ENCODE measurements around the gene TXLNG. TPM values are rescaled to one million over a fixed set of nuclear protein-coding genes. Genes with fewer than 3 reads are reported as not detected.

The TXLNG gene
- total and polyA plus RNA-seq, 2 of the 4 experiments (the other 2 are of a cell fraction) = 7.0 to 9.7 TPM

DNA sequence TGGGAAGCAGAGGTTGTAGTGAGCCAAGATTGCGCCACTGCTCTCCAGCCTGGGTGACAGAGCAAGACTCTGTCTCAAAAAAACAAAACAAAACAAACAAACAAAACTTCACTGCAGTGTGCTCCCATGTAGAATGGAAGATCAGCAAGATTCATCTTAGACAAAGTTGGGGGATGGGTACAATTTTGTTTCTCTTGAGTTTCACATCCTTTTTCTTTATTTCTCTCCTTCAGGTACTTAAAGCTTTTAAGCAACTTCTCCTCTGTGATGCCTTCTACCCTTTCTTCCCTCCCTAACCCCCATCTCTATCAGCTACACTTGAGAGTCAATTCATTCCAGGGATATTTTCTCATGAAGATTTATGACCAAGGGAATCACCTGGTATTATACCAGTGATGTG lies 99.4 kb downstream of the TXLNG start:
- BruUV-seq (replicated peaks) = no TSS peak
- dilution Hi-C loops (cut with HindIII; ENCODE audit: low sequenced_read_pairs, unreplicated experiment) = no loop called here
- no peaks in the 10 kb centered on the region for H3K79me1 ChIP-seq (ENCODE audit: low read depth in 1 of 2, low read length in 2 of 2)
- H3K27me3 ChIP-seq (ENCODE audit: control insufficient read depth, insufficient read depth, low read length) = peaks cover 21% of the 10 kb centered on the region
- H4K91ac ChIP-seq (ENCODE audit: insufficient read depth, low read depth, low read length) = no peak overlapping the region
- no peak overlapping the region for H2BK120ac ChIP-seq (ENCODE audit: low read depth, low read length)
- no peak overlapping the region for H3K27ac ChIP-seq (ENCODE audit: insufficient read depth, low read length)
- H3K9me1 ChIP-seq (ENCODE audit: insufficient read depth, low read length) = no peaks in the 10 kb centered on the region
- H2AK9ac ChIP-seq (replicated peaks; ENCODE audit: low read depth, low read length, poor library complexity) = no peak overlapping the region
- H4K8ac ChIP-seq (ENCODE audit: low read depth in 2 of 2, low read length in 2 of 2) = no peak overlapping the region
- H4K5ac ChIP-seq (ENCODE audit: low read depth, low read length) = no peak overlapping the region
- no peak overlapping the region for H3K56ac ChIP-seq (ENCODE audit: extremely low read depth, insufficient read depth, low read length)
- no peak overlapping the region for H3K4me3 ChIP-seq (ENCODE audit: insufficient read depth, low read depth, low read length)
- no peak overlapping the region for H2AK5ac ChIP-seq (ENCODE audit: low read depth, low read length)
- no peaks in the 10 kb centered on the region for H3K9me3 ChIP-seq (ENCODE audit: control insufficient read depth, insufficient read depth, low read length)
- no peak overlapping the region for H3K9ac ChIP-seq (ENCODE audit: low read depth, low read length)
- H3K23ac ChIP-seq (ENCODE audit: low read depth, low read length) = no peak overlapping the region
- H2AFZ ChIP-seq (replicated peaks; ENCODE audit: low read length, poor library complexity) = no peak overlapping the region
- no peaks in the 10 kb centered on the region for H4K20me1 ChIP-seq (ENCODE audit: insufficient read depth, low read length)
- H3K4ac ChIP-seq (ENCODE audit: low read depth, low read length) = no peak overlapping the region
- no peak overlapping the region for H3K18ac ChIP-seq (ENCODE audit: low read depth, low read length)
- intact Hi-C loops (cut with micrococcal nuclease) = no loop called here
- in situ Hi-C loops (cut with MboI; ENCODE audit: low sequenced_read_pairs) = no loop called here
- 0 out of 2 replicates have a peak, but pooled peaks cover 2% of the 10 kb centered on the region for H3K4me1 ChIP-seq (ENCODE audit: control insufficient read depth, insufficient read depth, low read length)
- H3K4me2 ChIP-seq (ENCODE audit: low read depth, low read length) = no peak overlapping the region
- WGBS, 2 experiments (ENCODE audit: extremely low coverage in 2 of 2, insufficient read length in 1 of 2) = no CpG with 5 or more reads among the region's 1 CpG
- TF ChIP-seq, protein P1, sequence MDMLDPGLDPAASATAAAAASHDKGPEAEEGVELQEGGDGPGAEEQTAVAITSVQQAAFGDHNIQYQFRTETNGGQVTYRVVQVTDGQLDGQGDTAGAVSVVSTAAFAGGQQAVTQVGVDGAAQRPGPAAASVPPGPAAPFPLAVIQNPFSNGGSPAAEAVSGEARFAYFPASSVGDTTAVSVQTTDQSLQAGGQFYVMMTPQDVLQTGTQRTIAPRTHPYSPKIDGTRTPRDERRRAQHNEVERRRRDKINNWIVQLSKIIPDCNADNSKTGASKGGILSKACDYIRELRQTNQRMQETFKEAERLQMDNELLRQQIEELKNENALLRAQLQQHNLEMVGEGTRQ (IDR thresholded peaks at IDR 0.05; ENCODE audit: low read depth, low read length) = no peak
- TF ChIP-seq MAZ (IDR thresholded peaks at IDR 0.05; ENCODE audit: borderline replicate concordance, low read depth, low read length) (no peak), MAFK (IDR thresholded peaks at IDR 0.05; ENCODE audit: low read depth, low read length) (no peak)
- no peak overlapping the region for H3K14ac ChIP-seq (replicated peaks; ENCODE audit: low read depth, low read length)
- no peak overlapping the region for H2BK5ac ChIP-seq (ENCODE audit: low read depth, low read length, poor library complexity, severe bottlenecking)
- no peak overlapping the region for H2BK20ac ChIP-seq (ENCODE audit: low read depth, low read length)
- H3K36me3 ChIP-seq (ENCODE audit: control insufficient read depth, insufficient read depth, low read length) = no peaks in the 10 kb centered on the region
- ChIA-PET POLR2A (ENCODE audit: unreplicated experiment) (interaction anchor here (0.6 kb wide), 1 partner anchor 49 kb away, joined by 3 read pairs; no protein-coding TSS in a partner anchor), CTCF (interaction anchor here (0.6 to 2.3 kb wide), 2 partner anchors 161 to 331 kb away, joined by 5 to 10 read pairs; no protein-coding TSS in a partner anchor)
- no peak for ATAC-seq (ENCODE audit: low read depth)
- H2BK15ac ChIP-seq (ENCODE audit: low read depth, low read length) = no peak overlapping the region
- DNase-seq = no peak

Data from IMR-90 (cell line).